HS-27A (cell line): Measurements from ENCODE around the gene AHNAK.
"Not testable (repeated sequence)": the region's sequence is repeated elsewhere in the genome, so short reads cannot be mapped to it uniquely, and the experiment has no call there.

ENCODE experiments used
- DNase-seq: peaks from one replicate; pipeline ENCODE4 v3.0.0-alpha.2; 2012; ENCODE audit warnings: low read depth, missing footprints

Gene AHNAK

GRCh38 chr11:62571493-62571892 lies 24.9 kb upstream of the AHNAK start:
- not testable (repeated sequence) for DNase-seq

GRCh38 chr11:62570903-62571302 lies 24.3 kb upstream of the AHNAK start:
- DNase-seq: not testable (repeated sequence)

GRCh38 chr11:62569611-62570010 lies 23.0 kb upstream of the AHNAK start:
- DNase-seq: no peak

- no peak for DNase-seq
Observed at GRCh38 chr11:62567018-62567633, 20.5 kb upstream of the AHNAK start.

- no peak for DNase-seq
Observed at GRCh38 chr11:62566247-62566646, 19.6 kb upstream of the AHNAK start.

GRCh38 chr11:62565100-62565802 lies 18.6 kb upstream of the AHNAK start:
- DNase-seq: no peak

GRCh38 chr11:62561677-62562230 lies 15.1 kb upstream of the AHNAK start:
- not testable (repeated sequence) for DNase-seq

- DNase-seq: peak; percentile 100
Observed at GRCh38 chr11:62560566-62561103, 14.0 kb upstream of the AHNAK start.

- DNase-seq: not testable (repeated sequence)
Observed at GRCh38 chr11:62559626-62560025, 13.0 kb upstream of the AHNAK start.

- DNase-seq: no peak
Observed at GRCh38 chr11:62559204-62559603, 12.6 kb upstream of the AHNAK start.

- no peak for DNase-seq
Observed at GRCh38 chr11:62558669-62559068, 12.1 kb upstream of the AHNAK start.

GRCh38 chr11:62556875-62557631 lies 10.4 kb upstream of the AHNAK start:
- no peak for DNase-seq

- DNase-seq: peak; percentile 97
Observed at GRCh38 chr11:62556108-62556874, 9.7 kb upstream of the AHNAK start.

- no peak for DNase-seq
Observed at GRCh38 chr11:62555464-62556107, 9.0 kb upstream of the AHNAK start.

GRCh38 chr11:62554387-62555167 lies 8.0 kb upstream of the AHNAK start:
- no peak for DNase-seq

- peak; percentile 98 for DNase-seq
Observed at GRCh38 chr11:62553839-62554361, 7.3 kb upstream of the AHNAK start.

GRCh38 chr11:62553080-62553838 lies 6.7 kb upstream of the AHNAK start:
- DNase-seq: peak; percentile 99

- DNase-seq: no peak
Observed at GRCh38 chr11:62552485-62553079, 6.0 kb upstream of the AHNAK start.

- not testable (repeated sequence) for DNase-seq
Observed at GRCh38 chr11:62550478-62550877, 3.9 kb upstream of the AHNAK start.
